Muscle of leg (tissue), 11 donors: ENCODE data around the gene MCM8. TPM values are rescaled to one million over a fixed set of nuclear protein-coding genes. Genes with fewer than 3 reads are reported as not detected.

ENCODE experiments used
- DNase-seq: peaks from one replicate; pipeline ENCODE4 v3.0.0; 2013
- H3K27ac ChIP-seq: one replicate; pipeline ENCODE4 v1.5.1; 2013; ENCODE audit warnings: mild to moderate bottlenecking, low read length, control low read depth
- H3K27me3 ChIP-seq: one replicate; pipeline ENCODE4 v1.6.1; 2013; ENCODE audit warnings: low read length; ENCODE audit not compliant: control insufficient read depth, insufficient read depth
- H3K36me3 ChIP-seq: one replicate; pipeline ENCODE4 v1.6.1; 2013; ENCODE audit warnings: low read length; ENCODE audit not compliant: control insufficient read depth, insufficient read depth
- H3K4me1 ChIP-seq: one replicate; pipeline ENCODE4 v1.6.1; 2013; ENCODE audit warnings: low read length; ENCODE audit not compliant: control insufficient read depth, insufficient read depth
- H3K4me3 ChIP-seq: one replicate; pipeline ENCODE4 v1.5.1; 2013; ENCODE audit warnings: low read length, control low read depth
- H3K9me3 ChIP-seq: replicated peaks from 2 replicates; pipeline ENCODE4 v1.6.1; 2013; ENCODE audit warnings: low read depth, low read length; ENCODE audit not compliant: control insufficient read depth
- WGBS: methylation state at CpG from one replicate; pipeline ENCODE4 v1.1.5; 2013; ENCODE audit warnings: missing lambda C conversion rate; ENCODE audit not compliant: insufficient coverage; 5-methylcytosine and 5-hydroxymethylcytosine counted together
- polyA plus RNA-seq, 8 donors: library from polyadenylated mRNA; unstranded; fragments of 120-200 nt; gene quantifications; one replicate each; pipeline versions ENCODE4 v1.2.1 to v1.2.3, GENCODE V29; 2013; ENCODE audit warnings: inconsistent platforms in 1 of 8, low replicate concordance in 1 of 8; ENCODE audit not compliant: insufficient read length in 8 of 8, insufficient read depth in 1 of 8
- total RNA-seq: library from RNA; stranded (reverse); fragments of 120-200 nt; gene quantifications from one replicate; pipeline ENCODE4 v1.2.4, GENCODE V29; 2013

Gene MCM8
- total and polyA plus RNA-seq, 9 donors, result 7.9 to 11.7 (median 9.1) TPM

- Histone ChIP-seq H3K4me3 (no peak overlapping the region), H3K9me3 (no peaks in the 10 kb centered on the region), H3K27ac (no peak overlapping the region), H3K4me1 (no peaks in the 10 kb centered on the region), H3K36me3 (no peaks in the 10 kb centered on the region), H3K27me3 (no peaks in the 10 kb centered on the region)
- DNase-seq, result no peak
- WGBS, result 71% methylated on average over 1 of the region's 5 CpGs
These were observed 27.0 kb upstream of the MCM8 start for GRCh38 chr20:5923493-5923892.

DNA sequence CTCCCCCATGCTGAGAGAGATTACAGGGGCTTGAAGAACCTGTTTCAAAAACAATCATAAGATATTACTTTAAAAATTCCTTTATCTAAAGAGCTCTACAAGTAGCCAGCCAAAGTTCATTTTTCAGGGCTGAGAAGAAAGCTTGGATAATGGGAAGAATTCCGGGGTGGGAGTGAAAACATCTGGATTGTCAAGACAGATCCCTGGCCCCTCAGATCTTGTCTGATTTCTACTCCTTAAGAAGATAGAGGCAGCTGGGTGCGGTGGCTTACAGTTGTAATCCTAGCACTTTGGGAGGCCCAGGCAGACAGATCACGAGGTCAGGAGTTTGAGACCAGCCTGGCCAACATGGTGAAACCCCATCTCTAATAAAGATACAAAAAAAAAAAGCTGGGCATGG, 24.9 kb upstream of the MCM8 start:
- Histone ChIP-seq H3K4me3 (no peak overlapping the region), H3K4me1 (no peaks in the 10 kb centered on the region), H3K9me3 (no peaks in the 10 kb centered on the region), H3K36me3 (no peaks in the 10 kb centered on the region), H3K27ac (no peak overlapping the region), H3K27me3 (no peaks in the 10 kb centered on the region)
- WGBS, result no CpG with 5 or more reads among the region's 3 CpGs
- DNase-seq, result no peak

DNA sequence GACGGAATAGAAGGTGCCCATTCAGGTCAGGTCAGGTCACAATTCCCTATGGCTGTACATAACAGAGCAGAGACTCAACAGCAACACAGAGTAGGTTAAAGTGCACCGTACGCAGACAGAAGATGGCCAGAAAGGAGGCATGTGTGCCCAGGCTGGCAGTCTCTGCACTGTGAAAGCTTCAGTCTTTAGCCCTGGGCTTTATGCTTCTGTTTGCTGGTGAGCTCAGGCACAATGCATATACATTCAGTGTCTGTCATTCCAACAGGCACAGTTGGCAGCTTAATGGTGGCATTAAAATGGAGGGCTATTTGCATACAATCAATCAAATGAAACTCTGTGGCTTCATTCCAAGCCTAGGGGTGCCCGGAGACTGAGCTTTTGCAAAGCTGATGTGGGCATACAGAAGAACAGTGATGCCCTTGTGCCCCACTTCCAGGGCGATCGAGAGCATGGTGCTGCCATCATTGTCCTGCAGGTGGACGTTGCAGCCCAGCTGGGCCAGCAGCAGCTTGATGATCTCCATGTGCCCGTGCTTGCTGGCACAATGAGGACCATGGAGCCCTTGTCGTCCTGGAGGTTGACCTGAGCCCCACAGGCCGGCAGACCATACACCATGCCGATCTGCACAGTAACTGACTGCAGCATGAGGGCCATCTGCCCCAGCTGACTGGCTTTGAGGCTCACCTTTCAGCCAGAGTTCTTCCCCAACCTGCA, 22.5 kb upstream of the MCM8 start:
- H3K4me1 ChIP-seq, result no peaks in the 10 kb centered on the region
- H3K36me3 ChIP-seq, result no peaks in the 10 kb centered on the region
- H3K4me3 ChIP-seq, result no peak overlapping the region
- H3K27ac ChIP-seq, result no peak overlapping the region
- H3K9me3 ChIP-seq, result no peaks in the 10 kb centered on the region
- WGBS, result 77% methylated on average over 11 of the region's 11 CpGs
- no peak for DNase-seq
- no peaks in the 10 kb centered on the region for H3K27me3 ChIP-seq

- no peaks in the 10 kb centered on the region for H3K4me1 ChIP-seq
- H3K36me3 ChIP-seq, result no peaks in the 10 kb centered on the region
- no peak overlapping the region for H3K27ac ChIP-seq
- 58% methylated on average over 5 of the region's 8 CpGs for WGBS
- H3K27me3 ChIP-seq, result no peaks in the 10 kb centered on the region
- no peak for DNase-seq
- no peak overlapping the region for H3K4me3 ChIP-seq
- no peaks in the 10 kb centered on the region for H3K9me3 ChIP-seq
These were observed 21.4 kb upstream of the MCM8 start for GRCh38 chr20:5928836-5929715.

DNA sequence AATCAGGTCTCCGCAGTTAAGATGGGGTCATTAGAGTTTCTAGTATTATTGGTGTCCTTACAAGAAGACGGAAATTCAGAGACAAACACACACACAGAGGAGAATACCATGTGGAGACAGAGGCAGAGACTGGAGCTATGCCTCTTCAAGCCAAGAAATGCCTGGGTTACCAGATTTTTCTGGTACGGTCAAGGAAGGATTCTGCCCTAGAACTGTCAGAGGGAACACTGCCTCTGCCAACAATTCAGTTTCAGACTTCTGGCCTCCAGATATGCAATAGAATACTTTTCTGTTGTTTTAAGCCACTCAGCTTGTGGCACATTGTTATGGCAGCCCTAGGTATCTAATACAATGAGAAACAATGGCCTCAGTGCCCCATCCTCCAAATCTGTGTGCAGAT, 19.0 kb upstream of the MCM8 start:
- 63% methylated on average over 1 of the region's 3 CpGs for WGBS
- Histone ChIP-seq H3K9me3 (no peaks in the 10 kb centered on the region), H3K4me3 (no peak overlapping the region), H3K36me3 (no peaks in the 10 kb centered on the region), H3K4me1 (no peaks in the 10 kb centered on the region), H3K27me3 (no peaks in the 10 kb centered on the region), H3K27ac (no peak overlapping the region)
- DNase-seq, result no peak

- no peak overlapping the region for H3K4me3 ChIP-seq
- no peak for DNase-seq
- WGBS, result 72% methylated on average over 2 of the region's 3 CpGs
- H3K4me1 ChIP-seq, result no peaks in the 10 kb centered on the region
- no peaks in the 10 kb centered on the region for H3K9me3 ChIP-seq
- H3K36me3 ChIP-seq, result no peaks in the 10 kb centered on the region
- H3K27me3 ChIP-seq, result no peaks in the 10 kb centered on the region
- no peak overlapping the region for H3K27ac ChIP-seq
These were observed 17.7 kb upstream of the MCM8 start for GRCh38 chr20:5932796-5933195.

DNA sequence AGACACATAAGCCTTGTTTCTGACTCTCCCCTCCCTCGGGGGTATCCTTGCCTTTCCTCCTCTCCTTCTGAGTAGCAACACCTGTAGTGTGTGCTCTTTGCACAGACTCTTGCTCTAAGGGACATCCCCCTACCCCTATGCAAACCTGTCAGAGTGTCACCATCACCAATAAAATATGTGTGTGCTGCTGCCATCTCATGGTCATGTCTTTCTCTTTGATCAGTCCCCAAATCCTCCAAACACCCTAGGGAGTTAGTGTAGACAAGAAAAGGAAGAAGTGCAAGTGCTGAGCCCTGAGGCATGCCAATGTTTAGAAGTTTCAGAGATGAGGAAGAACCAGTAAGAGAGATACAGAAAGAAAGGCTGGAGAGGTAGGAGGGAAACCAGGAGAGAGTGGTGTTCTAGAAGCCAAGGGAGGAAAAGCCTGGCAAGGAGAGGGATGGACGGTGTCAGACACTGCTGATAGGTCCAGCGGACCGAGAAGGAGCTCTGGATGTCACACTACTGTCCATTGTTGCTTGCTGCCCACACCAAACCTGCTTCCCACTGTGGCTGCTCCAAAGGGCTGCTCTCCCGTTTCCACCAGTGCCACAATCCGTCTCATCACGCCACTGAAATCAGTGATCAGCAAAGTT, 16.5 kb upstream of the MCM8 start:
- DNase-seq, result no peak
- 68% methylated on average over 4 of the region's 7 CpGs for WGBS
- H3K27me3 ChIP-seq, result no peaks in the 10 kb centered on the region

GRCh38 chr20:5935384-5935783, 15.1 kb upstream of the MCM8 start:
- no peak for DNase-seq
- no CpG with 5 or more reads among the region's 1 CpG for WGBS
- H3K27me3 ChIP-seq, result no peaks in the 10 kb centered on the region
- no peak overlapping the region for H3K4me3 ChIP-seq
- H3K9me3 ChIP-seq, result no peaks in the 10 kb centered on the region
- no peak overlapping the region for H3K27ac ChIP-seq
- no peaks in the 10 kb centered on the region for H3K4me1 ChIP-seq
- H3K36me3 ChIP-seq, result peaks cover 13% of the 10 kb centered on the region

More for the DNA sequence above, 16.5 kb upstream of the MCM8 start:
- Histone ChIP-seq H3K4me1 (no peaks in the 10 kb centered on the region), H3K27ac (no peak overlapping the region), H3K4me3 (no peak overlapping the region), H3K9me3 (no peaks in the 10 kb centered on the region), H3K36me3 (peaks cover 4% of the 10 kb centered on the region)

- Histone ChIP-seq H3K4me1 (no peaks in the 10 kb centered on the region), H3K27me3 (no peaks in the 10 kb centered on the region), H3K4me3 (no peak overlapping the region), H3K9me3 (no peaks in the 10 kb centered on the region), H3K36me3 (peaks cover 19% of the 10 kb centered on the region), H3K27ac (no peak overlapping the region)
- WGBS, result no CpG with 5 or more reads among the region's 3 CpGs
- no peak for DNase-seq
These were observed 14.2 kb upstream of the MCM8 start for GRCh38 chr20:5936238-5936637.

- no peaks in the 10 kb centered on the region for H3K9me3 ChIP-seq
- no peak overlapping the region for H3K4me3 ChIP-seq
- H3K36me3 ChIP-seq, result peaks cover 40% of the 10 kb centered on the region
- H3K27me3 ChIP-seq, result no peaks in the 10 kb centered on the region
- WGBS, result 75% methylated on average over 2 of the region's 6 CpGs
- DNase-seq, result no peak
- no peaks in the 10 kb centered on the region for H3K4me1 ChIP-seq
- no peak overlapping the region for H3K27ac ChIP-seq
These were observed 11.9 kb upstream of the MCM8 start for GRCh38 chr20:5938456-5939029.
